Measurements from ENCODE around the gene ANKS1B.

Gene ANKS1B

GRCh38 chr12:99966429-99966828, 18.3 kb downstream of the ANKS1B start:
- no peak for DNase-seq (ENCODE audit: extremely low read depth in 1 of 2, low read depth in 1 of 2)

GRCh38 chr12:99960311-99960710, 24.4 kb downstream of the ANKS1B start:
- no peak for DNase-seq (ENCODE audit: extremely low read depth in 1 of 2, low read depth in 1 of 2)

GRCh38 chr12:99959549-99960170, 25.1 kb downstream of the ANKS1B start:
- DNase-seq (ENCODE audit: extremely low read depth in 1 of 2, low read depth in 1 of 2), result no peak

- no peak for DNase-seq (ENCODE audit: extremely low read depth in 1 of 2, low read depth in 1 of 2)
Measured at GRCh38 chr12:99957866-99958466, 26.8 kb downstream of the ANKS1B start.

- DNase-seq (ENCODE audit: extremely low read depth in 1 of 2, low read depth in 1 of 2), result no peak
Measured at GRCh38 chr12:99954724-99955123, 30.0 kb downstream of the ANKS1B start.

GRCh38 chr12:99948370-99948769, 36.4 kb downstream of the ANKS1B start:
- DNase-seq (ENCODE audit: extremely low read depth in 1 of 2, low read depth in 1 of 2), result no peak

GRCh38 chr12:99946131-99946530, 38.6 kb downstream of the ANKS1B start:
- no peak for DNase-seq (ENCODE audit: extremely low read depth in 1 of 2, low read depth in 1 of 2)

GRCh38 chr12:99935608-99936007, 49.1 kb downstream of the ANKS1B start:
- no peak for DNase-seq (ENCODE audit: extremely low read depth in 1 of 2, low read depth in 1 of 2)

- no peak for DNase-seq (ENCODE audit: extremely low read depth in 1 of 2, low read depth in 1 of 2)
Measured at GRCh38 chr12:99926511-99927169, 58.1 kb downstream of the ANKS1B start.

GRCh38 chr12:99920353-99920960, 64.3 kb downstream of the ANKS1B start:
- no peak for DNase-seq (ENCODE audit: extremely low read depth in 1 of 2, low read depth in 1 of 2)

- no peak for DNase-seq (ENCODE audit: extremely low read depth in 1 of 2, low read depth in 1 of 2)
Measured at GRCh38 chr12:99917711-99918402, 66.9 kb downstream of the ANKS1B start.

GRCh38 chr12:99916555-99916954, 68.2 kb downstream of the ANKS1B start:
- DNase-seq (ENCODE audit: extremely low read depth in 1 of 2, low read depth in 1 of 2), result no peak

- no peak for DNase-seq (ENCODE audit: extremely low read depth in 1 of 2, low read depth in 1 of 2)
Measured at GRCh38 chr12:99915251-99916082, 69.3 kb downstream of the ANKS1B start.

- no peak for DNase-seq (ENCODE audit: extremely low read depth in 1 of 2, low read depth in 1 of 2)
Measured at GRCh38 chr12:99914206-99914605, 70.5 kb downstream of the ANKS1B start.

GRCh38 chr12:99911967-99912366, 72.8 kb downstream of the ANKS1B start:
- no peak for DNase-seq (ENCODE audit: extremely low read depth in 1 of 2, low read depth in 1 of 2)

- no peak for DNase-seq (ENCODE audit: extremely low read depth in 1 of 2, low read depth in 1 of 2)
Measured at GRCh38 chr12:99911081-99911480, 73.7 kb downstream of the ANKS1B start.

GRCh38 chr12:99910342-99910741, 74.4 kb downstream of the ANKS1B start:
- no peak for DNase-seq (ENCODE audit: extremely low read depth in 1 of 2, low read depth in 1 of 2)

- DNase-seq (ENCODE audit: extremely low read depth in 1 of 2, low read depth in 1 of 2), result no peak
Measured at GRCh38 chr12:99906786-99907579, 77.8 kb downstream of the ANKS1B start.

GRCh38 chr12:99901181-99901580, 83.6 kb downstream of the ANKS1B start:
- DNase-seq (ENCODE audit: extremely low read depth in 1 of 2, low read depth in 1 of 2), result no peak

GRCh38 chr12:99898645-99899044, 86.1 kb downstream of the ANKS1B start:
- DNase-seq (ENCODE audit: extremely low read depth in 1 of 2, low read depth in 1 of 2), result no peak
